ENCODE results near the gene CCS.
"Not testable (repeated sequence)": the region's sequence is repeated elsewhere in the genome, so short reads cannot be mapped to it uniquely, and the experiment has no call there.

CCS gene

DNA sequence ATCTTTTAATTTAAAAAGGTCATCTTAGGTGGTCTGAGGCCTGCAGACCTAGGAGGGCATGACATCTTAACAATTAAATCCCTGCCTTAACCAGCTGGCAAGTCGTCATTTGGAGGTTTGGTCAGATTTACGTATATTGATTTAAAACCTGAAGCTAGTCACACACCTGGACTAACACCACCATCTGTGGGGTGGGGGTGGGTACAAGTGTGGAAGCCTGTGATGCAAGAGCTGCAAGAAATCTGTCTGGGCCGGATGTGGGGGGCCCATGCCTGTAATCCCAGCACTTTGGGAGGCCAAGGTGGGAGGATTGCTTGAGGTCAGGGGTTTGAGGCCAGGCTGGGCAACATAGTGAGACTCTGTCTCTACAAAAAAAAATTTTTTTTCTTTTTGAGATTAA is 11.7 kb upstream of the CCS start:
- TF ChIP-seq, protein P1, sequence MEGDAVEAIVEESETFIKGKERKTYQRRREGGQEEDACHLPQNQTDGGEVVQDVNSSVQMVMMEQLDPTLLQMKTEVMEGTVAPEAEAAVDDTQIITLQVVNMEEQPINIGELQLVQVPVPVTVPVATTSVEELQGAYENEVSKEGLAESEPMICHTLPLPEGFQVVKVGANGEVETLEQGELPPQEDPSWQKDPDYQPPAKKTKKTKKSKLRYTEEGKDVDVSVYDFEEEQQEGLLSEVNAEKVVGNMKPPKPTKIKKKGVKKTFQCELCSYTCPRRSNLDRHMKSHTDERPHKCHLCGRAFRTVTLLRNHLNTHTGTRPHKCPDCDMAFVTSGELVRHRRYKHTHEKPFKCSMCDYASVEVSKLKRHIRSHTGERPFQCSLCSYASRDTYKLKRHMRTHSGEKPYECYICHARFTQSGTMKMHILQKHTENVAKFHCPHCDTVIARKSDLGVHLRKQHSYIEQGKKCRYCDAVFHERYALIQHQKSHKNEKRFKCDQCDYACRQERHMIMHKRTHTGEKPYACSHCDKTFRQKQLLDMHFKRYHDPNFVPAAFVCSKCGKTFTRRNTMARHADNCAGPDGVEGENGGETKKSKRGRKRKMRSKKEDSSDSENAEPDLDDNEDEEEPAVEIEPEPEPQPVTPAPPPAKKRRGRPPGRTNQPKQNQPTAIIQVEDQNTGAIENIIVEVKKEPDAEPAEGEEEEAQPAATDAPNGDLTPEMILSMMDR (IDR thresholded peaks at IDR 0.05; ENCODE audit: low read depth, low read length, poor library complexity, severe bottlenecking) = no peak
- no peak for TF ChIP-seq EZH2phosphoT487 (IDR thresholded peaks at IDR 0.05; ENCODE audit: borderline replicate concordance, low read length)
- Histone ChIP-seq H3K27me3 (ENCODE audit: control insufficient read depth, low read length) (0 out of 2 replicates have a peak, but pooled peaks cover 5% of the 10 kb centered on the region), H3K36me3 (ENCODE audit: control insufficient read depth, low read length) (no peaks in the 10 kb centered on the region)

DNA sequence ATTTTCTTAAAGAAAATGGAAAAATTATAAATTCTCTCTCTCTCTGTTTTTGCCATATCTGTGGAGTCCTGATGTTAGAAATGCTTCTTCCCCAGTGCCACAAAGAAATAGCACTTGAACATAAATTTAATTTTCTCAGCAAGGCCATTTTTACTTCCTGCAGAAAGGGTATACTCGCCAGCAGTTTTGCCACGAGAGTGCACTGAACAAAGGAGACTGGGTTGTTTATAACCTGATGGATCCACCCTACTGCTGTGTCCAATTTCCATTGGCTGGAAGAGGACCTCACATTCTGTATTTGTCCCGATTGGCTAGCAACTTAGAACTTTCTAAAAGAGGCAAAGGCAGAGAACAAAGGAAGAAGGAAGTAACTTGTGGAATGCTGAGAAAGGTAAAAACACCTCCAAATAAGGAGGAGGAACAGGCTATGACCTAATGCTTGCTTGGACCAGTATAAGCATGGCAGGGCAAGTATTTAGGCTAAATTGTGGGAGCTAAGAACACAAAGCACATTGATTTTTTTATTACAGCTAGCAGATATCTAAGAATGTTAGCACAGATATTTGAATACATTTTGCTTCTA is 10.3 kb upstream of the CCS start:
- not testable (repeated sequence) for H3K9me2 ChIP-seq (replicated peaks; ENCODE audit: control insufficient read depth, low read length); H3K79me2 ChIP-seq (ENCODE audit: control insufficient read depth, low read length); H3K4me1 ChIP-seq (ENCODE audit: control insufficient read depth, low read length); H3K4me2 ChIP-seq (ENCODE audit: low read length); H4K20me1 ChIP-seq (ENCODE audit: control insufficient read depth, insufficient read depth, low read depth, low read length); H3K4me3 ChIP-seq (ENCODE audit: low read length); H3K27me3 ChIP-seq (ENCODE audit: control insufficient read depth, low read length); H3K36me3 ChIP-seq (ENCODE audit: control insufficient read depth, low read length); H3K27ac ChIP-seq (ENCODE audit: low read depth, low read length); H3K9me3 ChIP-seq (ENCODE audit: control insufficient read depth, insufficient read depth, low read length); H3F3A ChIP-seq (ENCODE audit: control insufficient read depth, insufficient read depth)

More for the DNA sequence above, 11.7 kb upstream of the CCS start:
- H3K4me2 ChIP-seq (ENCODE audit: low read length) = no peak overlapping the region
- no peaks in the 10 kb centered on the region for H3K79me2 ChIP-seq (ENCODE audit: control insufficient read depth, low read length)
- H4K20me1 ChIP-seq (ENCODE audit: control insufficient read depth, insufficient read depth, low read depth, low read length) = no peaks in the 10 kb centered on the region
- H3K4me3 ChIP-seq (ENCODE audit: low read length) = no peak overlapping the region
- H3K9me2 ChIP-seq (replicated peaks; ENCODE audit: control insufficient read depth, low read length) = no peaks in the 10 kb centered on the region
- H3F3A ChIP-seq (ENCODE audit: control insufficient read depth, insufficient read depth) = no peaks in the 10 kb centered on the region
- peaks cover 9% of the 10 kb centered on the region; the same call in 1 of the 2 replicates for H3K9me3 ChIP-seq (ENCODE audit: control insufficient read depth, insufficient read depth, low read length)
- no peak overlapping the region for H3K27ac ChIP-seq (ENCODE audit: low read depth, low read length)
- H3K4me1 ChIP-seq (ENCODE audit: control insufficient read depth, low read length) = peaks cover 3% of the 10 kb centered on the region; the same call in 1 of the 2 replicates

DNA sequence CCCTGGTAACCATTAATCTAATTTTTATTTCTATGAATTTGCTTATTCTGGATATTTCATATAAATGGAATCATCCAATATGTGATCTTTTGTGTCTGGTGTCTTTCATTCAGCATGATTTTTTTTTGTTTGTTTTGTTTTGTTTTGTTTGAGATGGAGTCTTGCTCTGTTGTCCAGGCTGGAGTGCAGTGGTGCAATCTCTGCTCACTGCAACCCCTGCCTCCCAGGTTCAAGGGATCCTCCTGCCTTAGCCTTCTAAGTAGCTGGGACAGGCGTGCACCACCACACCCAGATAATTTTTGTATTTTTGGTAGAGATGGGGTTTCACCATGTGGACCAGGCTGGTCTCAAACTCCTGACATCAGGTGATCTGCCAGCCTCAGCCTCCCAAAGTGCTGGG is 7.5 kb upstream of the CCS start:
- not testable (repeated sequence) for H3F3A ChIP-seq (ENCODE audit: control insufficient read depth, insufficient read depth); H3K4me3 ChIP-seq (ENCODE audit: low read length); H3K27ac ChIP-seq (ENCODE audit: low read depth, low read length); H3K4me2 ChIP-seq (ENCODE audit: low read length); H3K79me2 ChIP-seq (ENCODE audit: control insufficient read depth, low read length); H4K20me1 ChIP-seq (ENCODE audit: control insufficient read depth, insufficient read depth, low read depth, low read length); H3K27me3 ChIP-seq (ENCODE audit: control insufficient read depth, low read length); H3K4me1 ChIP-seq (ENCODE audit: control insufficient read depth, low read length); H3K9me2 ChIP-seq (replicated peaks; ENCODE audit: control insufficient read depth, low read length); H3K36me3 ChIP-seq (ENCODE audit: control insufficient read depth, low read length); H3K9me3 ChIP-seq (ENCODE audit: control insufficient read depth, insufficient read depth, low read length)

DNA sequence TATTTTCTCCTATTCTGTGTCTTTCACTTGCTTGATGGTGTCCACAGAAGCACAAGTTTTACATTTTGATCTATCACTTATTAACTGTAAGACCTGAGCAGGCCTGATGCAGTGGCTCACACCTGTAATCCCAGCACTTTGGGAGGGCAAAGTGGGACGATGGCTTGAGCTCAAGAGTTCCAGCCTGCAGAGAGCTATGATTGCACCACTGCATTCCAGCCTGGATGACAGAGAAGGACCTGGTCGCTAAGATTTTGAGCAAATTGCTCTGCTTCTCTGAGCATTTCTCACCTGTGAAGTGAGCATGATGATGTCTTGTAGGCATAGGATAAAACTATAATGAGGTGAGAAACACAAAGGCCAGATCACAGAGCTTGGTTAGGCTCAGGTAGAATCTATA is 6.8 kb upstream of the CCS start:
- 0 out of 2 replicates have a peak, but pooled peaks cover 7% of the 10 kb centered on the region for H3K27me3 ChIP-seq (ENCODE audit: control insufficient read depth, low read length)
- H3K4me2 ChIP-seq (ENCODE audit: low read length) = no peak overlapping the region
- no peaks in the 10 kb centered on the region for H3K4me1 ChIP-seq (ENCODE audit: control insufficient read depth, low read length)

DNA sequence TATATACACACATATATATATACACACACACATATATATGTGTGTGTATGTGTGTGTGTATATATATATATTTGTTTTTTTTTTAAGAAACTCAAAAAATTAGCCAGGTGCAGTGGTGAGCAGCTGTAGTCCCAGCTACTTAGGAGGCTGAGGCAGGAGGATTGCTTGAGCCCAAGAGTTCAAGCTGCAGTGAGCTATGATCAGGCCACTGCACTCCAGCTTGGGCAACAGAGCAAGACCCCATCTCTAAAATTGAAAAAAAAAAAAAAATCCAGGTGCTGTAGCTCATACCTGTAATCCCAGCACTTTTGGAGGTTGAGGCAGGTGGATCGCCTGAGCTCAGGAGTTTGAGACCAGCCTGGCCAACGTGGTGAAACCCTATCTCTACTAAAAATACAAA is 3.7 kb upstream of the CCS start:
- not testable (repeated sequence) for H3K36me3 ChIP-seq (ENCODE audit: control insufficient read depth, low read length); H3K9me3 ChIP-seq (ENCODE audit: control insufficient read depth, insufficient read depth, low read length); H3K27ac ChIP-seq (ENCODE audit: low read depth, low read length); H3K4me2 ChIP-seq (ENCODE audit: low read length); H4K20me1 ChIP-seq (ENCODE audit: control insufficient read depth, insufficient read depth, low read depth, low read length); H3K9me2 ChIP-seq (replicated peaks; ENCODE audit: control insufficient read depth, low read length); H3F3A ChIP-seq (ENCODE audit: control insufficient read depth, insufficient read depth); H3K4me3 ChIP-seq (ENCODE audit: low read length); H3K27me3 ChIP-seq (ENCODE audit: control insufficient read depth, low read length)
- peaks cover 16% of the 10 kb centered on the region for H3K4me1 ChIP-seq (ENCODE audit: control insufficient read depth, low read length)
- H3K79me2 ChIP-seq (ENCODE audit: control insufficient read depth, low read length) = peaks cover 11% of the 10 kb centered on the region

More for the DNA sequence above, 6.8 kb upstream of the CCS start:
- H3K36me3 ChIP-seq (ENCODE audit: control insufficient read depth, low read length) = no peaks in the 10 kb centered on the region
- H3K27ac ChIP-seq (ENCODE audit: low read depth, low read length) = no peak overlapping the region
- H3K9me3 ChIP-seq (ENCODE audit: control insufficient read depth, insufficient read depth, low read length) = peaks cover 9% of the 10 kb centered on the region; the same call in 1 of the 2 replicates
- H4K20me1 ChIP-seq (ENCODE audit: control insufficient read depth, insufficient read depth, low read depth, low read length) = no peaks in the 10 kb centered on the region
- H3K79me2 ChIP-seq (ENCODE audit: control insufficient read depth, low read length) = no peaks in the 10 kb centered on the region
- no peak overlapping the region for H3K4me3 ChIP-seq (ENCODE audit: low read length)
- no peaks in the 10 kb centered on the region for H3K9me2 ChIP-seq (replicated peaks; ENCODE audit: control insufficient read depth, low read length)
- H3F3A ChIP-seq (ENCODE audit: control insufficient read depth, insufficient read depth) = no peaks in the 10 kb centered on the region
- TF ChIP-seq, protein P1 (IDR thresholded peaks at IDR 0.05; ENCODE audit: low read depth, low read length, poor library complexity, severe bottlenecking) = no peak
- TF ChIP-seq EZH2phosphoT487 (IDR thresholded peaks at IDR 0.05; ENCODE audit: borderline replicate concordance, low read length) = no peak
